Measurements from ENCODE around the gene TPM2.

- TF ChIP-seq CTCF (IDR thresholded peaks at IDR 0.05) (peak in 1 of 4 experiments; percentile 10), POLR2AphosphoS5 (IDR thresholded peaks at IDR 0.05) (peak; percentile 100), POLR2A (IDR thresholded peaks at IDR 0.05) (peak; percentile 99), EP300 (IDR thresholded peaks at IDR 0.05) (no peak)
These were observed at the start of gene TPM2 for GRCh38 chr9:35689542-35690293.

Measured in gastroesophageal sphincter (tissue), 3 donors.